Inflammatory macrophage (primary cell): ENCODE measurements around the gene NR1D2.
"Not testable (repeated sequence)": the region's sequence is repeated elsewhere in the genome, so short reads cannot be mapped to it uniquely, and the experiment has no call there.

Experiments
- DNase-seq, 2 donors: peaks; one replicate each; pipeline ENCODE4 v3.0.0-alpha.2; 2020 to 2022

Gene NR1D2

DNA sequence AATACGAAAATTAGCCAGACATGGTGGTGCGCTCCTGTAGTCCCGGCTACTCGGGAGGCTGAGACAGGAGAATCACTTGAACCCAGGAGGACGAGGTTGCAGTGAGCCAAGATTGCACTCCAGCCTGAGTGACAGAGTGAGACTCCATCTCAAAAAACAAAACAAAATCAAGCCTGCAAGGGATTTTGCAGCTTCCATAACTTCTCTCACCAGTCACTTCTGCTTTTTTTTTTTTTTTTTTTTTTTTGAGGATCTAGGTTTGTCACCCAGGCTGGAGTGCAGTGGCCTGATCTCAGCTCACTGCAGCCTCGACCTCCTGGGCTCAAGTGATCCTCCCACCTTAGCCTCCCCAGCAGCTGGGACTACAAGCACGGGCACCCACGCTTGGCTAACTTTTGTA, 65.7 kb downstream of the NR1D2 start:
- DNase-seq, result not testable (repeated sequence)

- no peak for DNase-seq
These were observed 67.6 kb downstream of the NR1D2 start for GRCh38 chr3:24012589-24013269.

GRCh38 chr3:24017305-24017704, 72.2 kb downstream of the NR1D2 start:
- no peak for DNase-seq

DNA sequence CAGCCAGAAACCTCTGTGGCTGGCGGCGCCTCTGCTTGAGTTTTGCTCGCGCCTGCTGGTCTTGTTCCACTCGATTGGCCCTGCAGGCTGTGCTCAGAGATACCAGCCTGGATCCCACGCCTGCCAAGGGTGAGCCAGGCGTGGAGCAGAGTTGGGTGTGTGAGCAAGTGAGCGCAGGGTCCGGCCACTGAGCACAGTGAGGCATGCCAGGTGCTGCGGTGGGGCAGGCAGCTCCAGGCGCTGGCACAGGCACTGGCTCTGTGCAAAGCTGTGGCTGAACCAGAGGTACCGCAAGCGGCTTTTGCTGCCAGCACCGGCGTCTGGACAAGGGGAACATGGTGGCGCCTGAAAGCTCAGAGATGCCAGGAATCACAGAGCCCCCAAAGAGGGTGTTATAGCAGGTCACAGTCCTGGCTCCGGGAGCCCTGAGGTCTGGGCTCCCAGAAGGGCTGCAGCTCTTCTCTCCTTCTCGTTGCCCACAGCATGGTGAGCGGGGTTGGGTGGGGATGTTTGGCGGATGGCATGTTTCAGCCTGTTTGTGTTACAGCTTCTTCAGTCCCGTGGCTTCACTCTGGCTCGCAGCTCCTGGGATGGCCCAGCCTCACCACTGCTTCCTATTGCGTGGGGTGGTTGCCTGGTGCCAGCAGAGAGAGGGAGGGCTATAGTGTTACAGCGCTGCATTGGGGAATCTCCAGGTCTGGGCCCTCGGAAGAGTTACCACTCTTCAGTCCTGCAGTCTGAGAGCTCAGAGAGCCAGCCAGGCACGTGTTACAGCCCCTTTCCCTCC, 73.9 kb downstream of the NR1D2 start:
- no peak for DNase-seq

DNA sequence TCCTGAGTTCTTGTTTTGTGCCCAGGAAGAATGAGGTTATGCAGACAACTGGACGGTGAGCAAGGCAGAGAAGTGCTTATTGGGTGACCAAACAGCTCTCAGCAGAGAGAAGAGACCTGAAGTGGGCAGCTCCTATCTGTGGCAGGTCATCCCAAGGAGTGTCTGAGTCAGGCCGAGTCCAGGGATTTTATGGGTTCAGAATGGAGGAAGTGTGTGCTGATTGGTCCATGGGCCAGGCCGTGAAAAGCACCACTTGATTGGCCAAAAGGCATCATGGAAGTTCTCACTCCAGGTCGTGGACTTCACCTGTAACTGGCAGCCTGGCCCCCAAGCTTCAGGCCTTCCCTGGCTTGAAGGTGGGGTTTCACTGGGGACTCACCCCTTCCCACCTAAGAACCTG, 74.5 kb downstream of the NR1D2 start:
- no peak for DNase-seq

- no peak for DNase-seq
These were observed 75.1 kb downstream of the NR1D2 start for GRCh38 chr3:24020036-24020691.

GRCh38 chr3:24023197-24023596, 78.1 kb downstream of the NR1D2 start:
- no peak for DNase-seq

GRCh38 chr3:24025805-24026204, 80.7 kb downstream of the NR1D2 start:
- no peak for DNase-seq

GRCh38 chr3:24026665-24027064, 81.6 kb downstream of the NR1D2 start:
- not testable (repeated sequence) for DNase-seq

GRCh38 chr3:24027946-24028345, 82.9 kb downstream of the NR1D2 start:
- no peak for DNase-seq
